DMS114 treated with DMSO at 0.1 percent for 48 hours (cell line): Measurements from ENCODE around the gene ANXA4.
A peak's percentile ranks its signal among the peaks of the same experiment; 100 is the strongest.

Experiments
- DNase-seq: peaks from one replicate; lab custom pipeline; 2025; ENCODE audit not compliant: unreplicated experiment; lab: John Stamatoyannopoulos, UW

The ANXA4 gene

DNA sequence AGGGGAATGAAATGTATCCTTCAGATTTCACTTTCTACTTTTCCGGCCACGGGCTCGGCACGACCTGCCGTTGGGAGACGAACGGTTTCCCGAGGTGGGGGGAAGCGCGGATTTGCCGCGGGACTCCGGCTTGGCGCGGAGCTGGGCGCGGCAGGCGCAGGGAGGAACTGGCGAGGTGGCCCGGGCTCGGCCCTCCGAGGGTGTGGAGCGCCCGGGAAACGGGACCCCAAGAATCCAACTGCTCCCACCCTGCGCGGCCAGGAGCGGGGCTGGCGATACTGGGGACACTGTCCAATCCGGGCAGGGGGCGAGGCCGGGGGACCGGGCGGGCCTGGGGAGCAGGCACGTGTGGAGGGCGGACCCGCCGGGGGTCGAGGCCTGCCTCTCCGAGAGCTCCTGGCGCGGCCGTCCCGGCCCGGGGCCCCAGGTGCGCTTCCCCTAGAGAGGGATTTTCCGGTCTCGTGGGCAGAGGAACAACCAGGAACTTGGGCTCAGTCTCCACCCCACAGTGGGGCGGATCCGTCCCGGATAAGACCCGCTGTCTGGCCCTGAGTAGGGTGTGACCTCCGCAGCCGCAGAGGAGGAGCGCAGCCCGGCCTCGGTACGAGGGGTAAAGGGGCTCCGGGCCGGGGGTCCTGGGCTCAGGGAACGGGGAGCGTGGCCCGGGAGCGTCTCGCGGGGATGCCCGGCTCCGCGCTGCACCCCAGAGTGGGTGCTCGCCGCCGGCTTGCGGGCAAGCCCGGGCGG lies at the start of gene ANXA4:
Gene ANXA4 (plus strand): TSS at position 560 of the 747 bp plus-strand sequence. CDS start 39,432 bp downstream, outside the sequence.
- no peak for DNase-seq

DNA sequence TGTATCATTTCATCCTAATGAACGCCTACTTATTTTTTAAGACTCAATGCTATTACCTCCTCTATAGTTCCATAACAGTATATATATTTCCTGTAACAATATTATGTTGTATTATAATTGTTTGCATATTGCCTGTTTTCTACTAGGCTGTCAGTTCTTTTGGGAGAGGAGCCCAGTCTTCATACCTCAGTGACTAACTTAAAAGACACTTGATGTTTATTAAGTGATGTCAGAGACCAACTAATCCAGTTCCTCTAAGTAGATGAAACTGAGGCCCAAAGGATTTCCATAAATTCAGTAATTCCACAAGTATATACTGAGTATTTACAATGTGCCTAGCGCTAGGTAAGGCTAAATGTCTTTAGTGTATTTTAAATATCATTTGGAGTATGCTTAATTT lies 49.5 kb upstream of the ANXA4 start:
- no peak for DNase-seq

DNA sequence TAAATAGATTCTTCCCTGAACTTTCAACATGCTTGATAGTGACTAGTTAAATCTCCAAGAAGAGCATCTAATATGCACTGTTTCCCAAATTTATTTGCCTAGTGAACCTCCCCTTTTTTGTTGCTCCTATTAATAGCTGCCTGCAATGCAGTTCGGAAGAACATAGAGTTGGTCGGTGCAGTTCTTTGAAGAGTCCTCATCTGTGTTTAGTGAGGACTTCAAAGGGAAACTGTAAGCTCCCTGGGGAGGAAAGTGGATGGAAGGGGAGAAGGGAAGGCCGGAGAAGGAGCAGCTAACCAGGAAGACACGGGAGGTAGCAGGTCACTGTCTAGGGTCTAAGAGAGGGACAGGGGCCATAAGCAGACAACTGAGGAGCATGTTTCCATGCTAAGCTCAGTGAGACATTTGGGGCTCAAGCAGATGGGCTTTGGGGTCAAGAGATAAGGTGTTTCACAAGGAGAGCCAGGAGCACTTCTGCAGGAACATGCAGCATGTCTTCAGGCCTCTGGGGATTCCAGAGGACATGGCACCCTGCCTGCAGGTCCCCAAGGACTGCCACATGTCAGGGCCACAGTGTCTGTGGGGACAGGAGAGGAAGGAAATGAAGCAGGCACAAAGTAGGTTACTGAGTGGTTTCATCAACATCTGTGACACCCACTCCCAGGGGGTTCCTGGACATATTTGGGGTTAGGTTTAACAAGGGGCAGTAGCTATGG lies 48.7 kb upstream of the ANXA4 start:
- no peak for DNase-seq

DNA sequence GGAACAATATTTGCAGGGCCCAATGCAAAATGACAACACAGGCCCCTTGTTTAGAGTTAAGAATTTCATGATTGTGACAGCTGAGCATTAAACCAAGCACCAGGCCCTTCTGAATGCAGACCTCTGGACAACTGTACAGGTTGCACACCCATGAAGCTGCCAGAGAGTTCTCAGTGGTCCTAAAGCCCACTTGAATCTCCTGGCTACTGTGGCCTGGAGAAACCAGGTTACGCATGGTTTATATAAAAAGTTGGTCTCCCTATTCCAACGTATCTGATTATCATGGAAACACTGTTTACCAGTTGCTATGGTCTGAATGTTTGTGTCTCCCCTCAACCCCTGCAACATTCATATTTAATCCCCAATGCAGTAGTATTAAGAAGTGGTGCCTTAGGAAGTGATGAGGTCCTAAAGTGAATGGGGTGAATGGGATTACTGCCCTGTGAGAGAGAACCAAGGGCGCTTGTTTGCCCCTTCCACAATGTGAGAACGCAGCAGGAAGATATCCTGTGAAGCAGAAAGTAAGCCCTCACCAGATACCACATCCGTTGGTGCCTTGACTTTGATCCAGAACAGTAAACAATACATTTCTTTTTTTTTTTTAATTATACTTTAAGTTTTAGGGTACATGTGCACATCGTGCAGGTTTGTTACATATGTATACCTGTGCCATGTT lies 48.0 kb upstream of the ANXA4 start:
- no peak for DNase-seq

DNA sequence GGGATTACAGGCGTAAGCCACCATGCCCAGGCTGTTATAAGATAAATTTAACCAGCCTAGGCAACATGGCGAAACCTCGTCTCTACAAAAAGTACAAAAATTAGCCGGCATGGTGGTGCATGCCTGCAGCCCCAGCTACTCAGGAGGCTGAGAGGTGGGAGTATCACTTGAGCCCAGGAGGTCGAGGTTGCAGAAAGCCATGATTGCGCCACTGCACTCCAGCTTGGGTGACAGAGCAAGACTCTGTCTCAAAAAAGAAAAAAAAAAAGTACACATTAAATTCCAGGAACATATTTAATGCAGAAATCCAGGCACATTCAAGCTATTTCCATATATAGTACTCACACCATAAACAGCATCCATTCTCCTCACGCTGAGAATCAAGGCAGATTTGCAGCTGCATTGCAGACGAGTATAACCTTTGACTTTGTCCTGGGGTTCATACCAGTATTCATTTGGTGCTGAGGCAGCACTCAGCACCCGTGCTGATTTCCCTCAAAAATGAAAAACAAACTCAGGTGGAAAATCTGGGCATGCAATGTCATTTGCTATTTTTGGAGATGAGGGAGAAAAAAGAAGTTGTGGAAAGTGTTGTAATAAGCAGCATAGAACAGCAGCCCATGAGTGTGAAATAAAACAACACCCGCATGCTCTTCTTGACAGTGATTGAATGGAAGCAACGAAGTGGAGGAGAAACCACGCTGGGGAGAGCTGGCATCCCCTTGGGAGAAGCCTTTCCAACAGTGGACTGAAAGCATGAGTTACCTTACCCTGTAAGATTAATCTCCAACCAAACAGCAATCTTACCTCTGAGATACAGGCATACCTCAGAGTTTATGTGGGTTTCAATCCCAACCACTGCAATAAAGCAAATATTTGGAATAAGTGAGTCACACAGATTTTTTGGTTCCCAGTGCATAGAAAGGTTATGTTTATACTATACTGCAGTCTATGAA lies 46.8 kb upstream of the ANXA4 start:
- no peak for DNase-seq

DNA sequence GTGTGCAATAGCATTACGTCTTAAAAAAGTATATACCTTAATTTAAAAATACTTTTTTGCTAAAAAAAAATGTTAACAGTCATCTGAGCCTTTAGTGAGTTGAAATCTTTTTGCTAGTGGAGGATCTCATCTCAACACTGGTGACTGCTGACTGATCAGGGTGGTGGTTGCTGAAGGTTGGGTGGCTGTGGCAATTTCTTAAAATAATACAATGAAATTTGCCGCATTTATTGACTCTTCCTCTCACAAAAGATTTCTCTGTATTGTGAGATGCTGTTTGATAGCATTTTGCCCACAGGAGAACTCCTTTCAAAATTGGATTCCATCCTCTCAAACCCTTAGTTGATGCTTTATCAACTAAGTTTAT lies 46.1 kb upstream of the ANXA4 start:
- no peak for DNase-seq

DNA sequence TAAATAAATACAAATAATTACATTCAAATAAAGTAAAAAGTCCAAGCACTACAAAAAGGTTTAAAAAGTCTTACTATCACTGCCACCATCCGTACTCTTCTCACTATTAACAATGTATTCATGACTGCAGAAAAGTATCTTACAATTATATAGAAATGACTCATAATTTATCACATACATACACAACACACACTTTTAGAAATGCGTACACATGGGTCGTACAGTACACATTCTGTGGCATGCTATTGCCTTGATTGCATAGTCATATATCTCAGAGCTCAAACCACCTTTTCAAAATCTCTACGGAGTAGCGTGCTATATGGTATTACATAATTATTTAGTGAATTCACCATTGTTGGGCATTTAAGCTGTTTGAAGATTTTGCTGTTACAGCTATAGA lies 41.6 kb upstream of the ANXA4 start:
- DNase-seq: no peak

DNA sequence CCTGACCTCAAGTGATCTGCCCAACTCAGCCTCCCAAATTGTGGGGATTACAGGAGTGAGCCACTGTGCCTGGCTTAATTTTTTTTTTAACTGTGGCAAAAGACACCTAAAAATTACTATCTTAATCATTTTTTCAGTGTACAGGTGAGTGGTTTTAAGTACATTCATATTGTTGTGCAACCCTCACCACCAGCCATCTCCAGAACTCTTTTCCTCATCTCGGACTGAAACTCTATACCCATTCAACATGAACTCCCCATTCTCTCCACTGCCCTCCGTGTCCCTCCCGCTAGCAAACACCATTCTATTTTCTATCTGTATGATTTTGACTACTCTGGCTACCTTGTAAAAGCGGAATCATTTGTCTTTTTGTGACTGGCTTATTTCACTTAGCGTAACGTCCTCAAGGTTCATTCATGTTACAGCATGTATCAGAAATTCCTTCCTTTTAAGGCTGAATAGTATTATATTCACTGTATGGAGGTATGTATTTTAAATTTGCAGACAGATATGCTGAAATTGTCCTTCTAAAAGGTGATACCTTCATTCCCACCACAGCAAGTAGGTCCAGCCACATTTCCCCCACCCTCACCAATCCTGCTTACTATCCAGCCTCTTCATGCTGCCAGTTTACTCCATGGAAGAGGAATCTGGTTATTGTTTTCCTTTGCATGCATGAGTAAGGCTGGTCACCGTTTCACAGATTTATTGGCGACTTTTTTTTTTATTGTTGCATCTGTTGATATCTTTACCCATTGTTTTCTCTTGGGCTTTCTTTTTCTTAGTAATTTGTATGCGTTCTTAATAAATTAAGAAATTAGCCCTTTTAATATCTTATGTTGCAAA lies 40.6 kb upstream of the ANXA4 start:
- no peak for DNase-seq

DNA sequence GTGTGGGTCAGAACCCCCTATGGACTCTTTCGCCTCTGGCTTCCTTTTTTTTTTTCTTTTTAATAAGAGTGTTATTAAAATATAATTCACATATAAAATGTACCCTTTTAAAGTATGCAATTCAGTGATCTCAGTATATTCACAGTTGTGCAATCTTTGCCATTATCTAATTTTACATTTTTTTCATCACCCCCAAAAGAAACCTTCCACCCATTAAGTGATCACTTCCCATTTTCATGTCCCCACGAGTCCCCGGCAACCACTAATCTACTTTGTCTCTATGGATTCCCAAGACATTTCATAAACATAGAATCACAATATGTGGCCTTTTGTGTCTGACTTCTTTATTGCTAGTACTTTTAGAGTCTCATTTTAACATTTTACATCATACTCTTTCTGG lies 38.7 kb upstream of the ANXA4 start:
- no peak for DNase-seq

DNA sequence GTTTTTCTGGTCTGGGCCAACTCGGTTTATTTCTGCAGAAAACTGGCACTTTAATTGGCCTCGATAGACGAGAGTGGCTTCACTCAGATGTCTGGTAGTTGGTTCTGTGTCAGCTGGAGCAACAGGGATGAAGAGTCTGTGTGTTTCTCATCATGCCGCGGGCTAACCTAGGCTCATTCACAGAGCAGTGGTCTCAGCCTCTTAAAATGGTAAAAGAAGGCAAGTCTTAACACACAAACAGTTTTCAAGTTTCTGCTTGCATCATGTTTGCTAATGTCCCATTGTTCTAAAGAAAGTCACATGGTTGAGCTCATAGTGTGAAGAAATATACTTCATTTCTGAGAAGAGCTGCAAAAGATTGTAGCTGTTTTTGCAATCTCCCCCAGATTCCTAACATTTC lies 37.5 kb upstream of the ANXA4 start:
- no peak for DNase-seq

DNA sequence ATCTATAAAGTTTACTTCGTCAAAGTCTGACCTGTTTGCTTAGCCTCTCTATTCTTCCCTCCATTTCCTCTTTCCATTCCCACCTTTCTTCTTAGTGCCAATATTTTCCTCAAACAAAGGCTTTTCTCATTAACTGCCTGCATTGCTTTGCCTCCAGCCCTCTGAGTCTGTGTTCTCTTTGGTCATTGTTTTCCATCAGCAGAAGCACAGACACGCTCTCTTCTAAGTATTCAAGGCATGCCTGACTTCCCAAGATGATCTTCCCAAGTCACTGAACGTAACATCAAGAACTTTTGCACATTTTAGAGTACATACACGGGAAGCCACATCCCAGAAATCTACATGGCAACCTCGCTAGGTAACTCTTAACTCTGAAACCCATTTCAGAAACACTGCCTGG lies 32.6 kb upstream of the ANXA4 start:
- DNase-seq: no peak

DNA sequence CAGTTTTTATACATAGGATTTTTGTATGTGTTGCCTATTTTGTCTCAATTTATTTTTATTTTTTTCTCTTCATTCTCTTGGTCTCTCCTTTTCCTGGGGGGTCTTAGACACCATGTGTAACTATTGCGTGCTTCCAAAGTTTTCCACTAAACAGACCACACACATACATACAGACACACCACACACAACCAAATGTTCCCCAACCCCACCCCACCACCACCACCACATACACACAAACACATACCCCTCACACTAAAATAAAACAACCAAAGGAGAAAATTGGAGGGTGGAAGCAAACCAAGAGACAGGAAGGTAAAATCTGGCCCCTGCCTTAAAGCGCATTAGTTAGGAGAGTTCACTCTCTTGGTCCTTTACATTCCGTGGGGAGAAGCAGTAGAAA lies 30.0 kb upstream of the ANXA4 start:
- no peak for DNase-seq

DNA sequence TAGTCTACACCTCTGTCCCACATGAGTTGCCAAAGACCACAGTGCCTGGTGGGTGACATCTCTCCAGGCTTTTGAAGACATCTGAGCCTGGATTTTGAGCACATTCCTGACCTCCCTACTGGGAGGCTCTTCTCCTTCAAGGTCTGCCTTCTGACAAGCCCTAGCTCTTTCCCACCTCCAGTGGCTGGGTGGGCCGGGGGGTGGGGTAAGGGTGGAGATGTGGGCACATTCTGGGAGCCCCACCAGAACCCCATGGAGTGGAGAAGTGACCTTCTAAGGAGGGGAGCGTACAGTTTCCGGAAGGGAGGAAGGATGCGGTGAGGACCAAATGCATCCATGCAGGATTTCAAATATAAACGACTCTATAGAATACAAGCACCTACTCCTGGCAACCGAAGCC lies 27.9 kb upstream of the ANXA4 start:
- no peak for DNase-seq

DNA sequence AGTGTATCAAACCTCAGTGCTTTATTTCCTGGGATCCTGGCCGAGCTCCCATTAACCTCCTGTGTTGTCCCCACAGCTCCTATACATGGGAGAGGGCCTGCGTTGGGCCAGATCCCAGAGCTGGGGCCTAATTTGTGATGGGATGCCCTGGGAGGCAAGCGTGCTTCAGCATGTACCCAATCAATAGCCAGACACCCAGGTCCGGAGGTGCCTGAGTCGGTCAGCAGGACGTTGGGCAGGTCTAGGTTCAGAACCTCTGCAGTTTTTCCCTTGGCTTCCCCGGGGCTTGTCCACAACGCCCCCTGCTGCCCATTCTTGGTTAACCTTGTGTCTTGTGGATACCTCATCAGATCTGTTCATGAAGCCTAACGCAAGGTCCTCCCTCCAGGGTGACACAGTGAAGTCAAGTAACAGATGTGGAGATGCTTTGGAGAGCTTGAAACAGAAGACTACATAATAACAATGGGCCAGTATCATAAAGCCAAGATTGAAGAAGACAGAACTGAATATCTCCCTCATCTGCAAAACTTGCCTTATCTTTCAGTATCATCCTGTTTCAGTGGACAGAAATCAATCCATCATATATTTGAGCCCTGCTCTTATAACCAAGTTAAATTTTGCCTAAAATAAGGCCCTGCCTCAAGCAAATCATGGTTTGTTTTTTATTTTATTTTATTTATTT lies 27.3 kb upstream of the ANXA4 start:
- peak; percentile 57 for DNase-seq

DNA sequence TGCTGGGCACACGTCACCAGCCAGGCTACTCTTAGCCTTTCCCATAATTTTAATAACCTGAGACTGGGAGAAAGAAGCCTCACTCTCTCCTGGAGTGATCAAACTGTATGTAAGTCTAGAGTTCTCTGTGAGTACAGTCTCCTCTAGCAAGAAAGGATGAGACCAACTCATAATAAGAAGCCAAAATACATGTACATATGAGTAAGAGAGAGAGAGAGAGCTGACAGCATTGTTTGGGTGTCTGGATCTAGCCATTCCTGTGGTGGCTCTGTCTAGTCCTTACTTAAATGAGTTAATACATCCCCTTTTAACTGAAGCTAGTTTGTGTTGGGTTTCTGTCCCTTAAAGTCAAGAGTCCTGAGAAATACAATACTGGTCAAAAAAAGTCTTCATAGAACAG lies 26.0 kb upstream of the ANXA4 start:
- no peak for DNase-seq

DNA sequence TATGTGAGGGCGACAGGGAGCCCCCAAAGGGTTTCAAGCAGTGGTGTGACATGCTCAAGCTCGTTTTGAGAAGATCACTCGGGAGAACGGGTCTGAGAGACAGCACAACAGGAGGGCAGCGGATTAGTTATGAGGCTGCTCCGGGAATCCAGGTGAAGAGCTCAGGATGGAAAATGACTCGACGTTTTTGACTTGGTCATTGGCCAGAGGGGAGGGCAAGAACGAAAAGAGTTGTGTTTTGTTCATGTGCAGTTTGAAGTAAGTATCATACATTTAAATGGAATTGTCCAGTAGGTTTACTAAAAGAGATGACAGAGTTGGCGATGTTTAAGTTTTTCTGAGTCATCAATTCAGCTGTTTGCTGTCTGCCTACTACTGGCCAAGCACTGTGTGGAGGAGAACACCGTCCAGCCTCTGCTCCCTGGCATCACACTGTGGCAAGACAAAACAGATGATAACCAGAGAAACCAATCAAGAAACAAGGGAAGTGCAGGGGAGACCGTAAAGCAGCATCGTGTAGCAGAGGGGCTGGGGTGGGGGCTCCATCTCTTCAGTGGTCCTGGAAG lies 25.3 kb upstream of the ANXA4 start:
- DNase-seq: no peak

DNA sequence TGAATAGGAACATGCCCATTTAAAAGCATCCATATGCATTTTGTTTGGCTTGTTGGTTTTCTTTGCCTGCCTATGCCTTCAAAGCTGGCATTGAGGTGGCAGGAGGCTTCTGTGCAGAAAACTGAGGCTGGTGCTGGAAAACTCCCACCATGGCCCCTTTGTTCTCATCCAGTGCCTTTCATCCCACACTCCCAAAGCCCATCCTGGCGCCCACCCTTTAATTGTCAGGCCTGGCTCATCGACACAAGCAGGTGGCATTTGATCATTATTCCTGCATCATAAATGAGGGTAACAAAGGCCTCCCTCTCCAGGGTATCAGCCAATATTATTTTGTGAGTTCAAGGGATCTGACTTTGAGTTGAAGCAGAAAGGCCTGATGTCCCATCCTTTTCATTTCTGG lies 24.7 kb upstream of the ANXA4 start:
- DNase-seq: no peak

DNA sequence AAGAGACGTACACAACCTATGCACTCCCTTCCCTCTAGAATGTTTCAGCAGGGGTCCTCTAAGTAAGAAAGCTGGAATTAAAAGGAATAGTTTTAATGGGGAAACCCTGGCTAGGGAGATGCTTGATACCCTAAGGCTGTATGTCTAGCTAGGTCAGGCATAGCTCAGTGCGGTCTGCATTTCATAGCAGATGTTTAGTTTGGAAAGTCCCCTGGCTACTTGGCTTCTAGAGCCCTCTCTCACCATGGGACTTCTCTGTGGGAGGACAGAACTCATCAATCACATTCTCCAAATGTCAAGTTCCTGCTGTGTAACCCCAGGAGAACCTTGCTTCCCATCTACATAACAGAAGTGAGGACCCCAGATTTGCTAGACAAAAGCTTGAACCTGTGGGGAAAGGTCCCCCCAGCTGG lies 24.1 kb upstream of the ANXA4 start:
- DNase-seq: no peak

DNA sequence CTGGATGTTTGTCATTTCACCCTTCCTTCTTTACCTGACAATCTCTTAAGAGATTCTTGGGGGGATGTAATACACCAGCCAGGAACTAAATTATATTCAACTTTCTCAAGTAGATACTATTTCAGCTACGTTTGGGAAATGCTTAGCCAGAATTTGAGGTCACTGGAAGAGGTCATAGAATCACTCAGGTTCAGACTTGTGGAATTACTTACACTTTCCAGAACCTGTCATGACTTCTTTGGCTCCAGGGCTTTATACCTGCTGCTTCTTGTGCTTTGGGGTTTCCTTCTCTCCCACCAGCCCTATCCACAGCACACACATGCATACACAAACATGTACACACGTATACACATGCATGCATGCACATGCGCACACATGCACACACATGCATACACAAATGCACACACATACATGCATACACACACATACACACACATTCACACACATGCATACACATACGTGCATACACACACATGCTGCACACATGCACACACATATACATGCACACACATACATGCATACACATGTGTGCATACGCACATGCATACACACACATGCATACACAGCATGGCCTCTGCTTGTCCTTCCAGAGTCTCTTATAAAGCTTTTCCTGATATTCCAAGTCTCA lies 23.5 kb upstream of the ANXA4 start:
- DNase-seq: no peak
